GM19099 (cell line): ENCODE results near the gene PURB.

Experiments used
- POLR2A ChIP-seq: IDR thresholded peaks from 3 replicates; pipeline ENCODE4 v1.6.1; 2011; ENCODE audit warnings: low read depth; ENCODE audit not compliant: insufficient read length; ENCODE audit errors: extremely low read depth

Gene PURB

DNA sequence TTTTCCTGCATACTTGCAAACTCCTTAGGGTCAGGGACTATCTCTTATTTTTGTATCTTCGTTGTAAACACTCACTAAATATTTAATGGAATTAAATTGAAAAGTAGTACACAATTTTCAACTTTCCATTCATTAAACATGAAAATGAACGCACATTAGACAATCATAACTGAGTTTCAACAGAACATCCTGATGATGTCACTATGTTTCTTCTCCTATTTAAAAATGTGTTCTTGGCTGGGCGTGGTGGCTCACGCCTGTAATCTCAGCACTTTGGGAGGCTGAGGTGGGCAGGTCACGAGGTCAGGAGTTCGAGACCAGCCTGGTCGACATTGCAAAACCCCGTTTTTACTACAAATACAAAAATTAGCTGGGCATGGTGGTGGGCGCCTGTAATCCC, 14.1 kb upstream of the PURB start:
- TF ChIP-seq POLR2A = no peak

DNA sequence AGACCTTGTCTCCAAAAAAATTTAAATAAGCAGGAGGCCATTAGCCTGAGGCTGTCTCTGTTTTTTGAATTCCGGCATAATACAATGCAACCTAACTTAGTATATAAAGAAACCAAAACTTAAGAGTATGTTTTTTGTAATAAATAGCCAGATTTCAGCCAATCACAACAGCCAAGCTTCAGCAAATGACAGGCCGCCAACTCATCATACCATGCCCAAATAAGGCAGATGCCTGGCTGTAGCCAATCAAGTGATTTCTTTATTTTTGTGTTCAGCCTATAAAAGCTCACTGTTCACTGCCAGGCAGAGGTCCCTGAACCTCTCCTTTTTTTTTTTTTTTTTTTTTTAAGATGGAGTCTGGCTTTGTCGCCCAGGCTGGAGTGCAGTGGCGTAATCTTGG, 12.7 kb upstream of the PURB start:
- TF ChIP-seq POLR2A = no peak

DNA sequence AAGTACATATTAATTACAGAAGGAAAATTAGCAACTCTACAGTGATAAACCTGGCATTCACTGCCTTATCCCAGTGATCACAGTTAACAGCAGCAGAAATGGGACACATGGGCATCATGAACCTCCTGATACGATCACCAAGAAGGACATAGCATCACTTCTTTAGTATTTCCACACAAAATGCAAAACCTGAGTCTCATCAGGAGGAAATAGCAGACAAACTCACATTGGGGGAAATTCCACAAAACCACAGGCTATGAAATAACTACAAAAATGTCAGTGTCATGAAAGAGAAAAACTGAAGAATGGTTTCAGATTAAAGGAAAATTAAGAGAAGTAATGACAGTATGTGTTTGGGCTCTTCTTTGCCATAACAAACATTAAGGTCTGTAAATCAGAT, 12.0 kb upstream of the PURB start:
- TF ChIP-seq POLR2A = no peak

DNA sequence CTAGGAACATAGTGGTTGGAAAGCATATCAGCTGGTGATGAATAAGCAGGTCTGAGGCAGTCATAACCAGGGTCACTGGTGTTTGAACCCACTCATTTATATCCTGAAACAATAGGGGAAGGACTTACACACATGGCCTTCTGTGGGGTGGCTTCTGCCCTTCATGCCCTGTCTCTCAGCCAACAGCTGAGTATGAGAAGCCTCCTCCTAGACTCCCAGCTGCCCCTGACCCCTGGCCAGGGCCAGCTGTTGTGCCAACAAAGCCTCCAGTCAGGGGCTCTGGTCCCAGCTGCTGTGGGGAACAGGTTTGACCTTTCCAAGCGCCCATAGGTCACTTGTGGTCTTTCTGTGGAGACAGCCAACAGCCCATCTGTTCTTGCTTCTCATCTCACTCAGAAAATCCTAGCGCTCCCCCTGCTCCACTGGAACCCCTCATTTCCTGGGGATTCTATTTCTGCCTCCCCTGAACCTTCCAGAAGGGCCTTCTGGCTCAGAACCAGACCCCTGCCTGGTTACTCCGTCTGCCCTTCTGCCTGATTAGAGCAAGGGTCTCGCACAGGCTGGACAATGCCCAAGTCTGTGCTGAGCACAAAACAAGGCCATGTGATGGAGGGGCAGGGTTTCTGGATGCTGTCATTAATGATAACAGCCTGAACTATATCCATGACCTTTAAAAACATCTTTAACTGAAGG, 9.7 kb upstream of the PURB start:
- no peak for TF ChIP-seq POLR2A

DNA sequence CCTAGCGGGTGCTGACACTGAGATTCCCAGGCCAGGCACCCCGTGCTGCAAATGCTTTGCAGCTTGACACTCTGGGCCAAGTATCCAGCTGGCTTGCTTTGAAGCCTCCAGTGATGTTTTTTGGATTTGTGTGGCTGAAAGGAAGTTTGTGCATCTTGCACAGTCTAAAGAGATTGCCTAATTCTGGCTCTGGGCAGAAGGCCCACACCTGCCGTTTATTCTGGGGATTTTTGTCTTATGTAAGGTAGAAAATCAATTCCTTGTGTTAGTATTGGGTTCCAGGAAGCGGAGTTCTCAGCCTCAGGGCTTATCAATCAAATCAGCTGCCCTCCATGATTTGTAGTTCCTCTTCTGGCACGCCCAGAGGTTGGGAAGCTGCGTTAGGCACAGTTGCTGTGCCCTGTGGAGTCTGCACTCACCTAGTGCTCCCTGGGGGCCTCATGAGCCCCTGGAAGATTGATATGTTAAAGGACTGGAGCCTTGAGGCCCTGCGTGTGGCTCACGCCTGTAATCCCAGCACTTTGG, 8.4 kb upstream of the PURB start:
- TF ChIP-seq POLR2A = no peak

DNA sequence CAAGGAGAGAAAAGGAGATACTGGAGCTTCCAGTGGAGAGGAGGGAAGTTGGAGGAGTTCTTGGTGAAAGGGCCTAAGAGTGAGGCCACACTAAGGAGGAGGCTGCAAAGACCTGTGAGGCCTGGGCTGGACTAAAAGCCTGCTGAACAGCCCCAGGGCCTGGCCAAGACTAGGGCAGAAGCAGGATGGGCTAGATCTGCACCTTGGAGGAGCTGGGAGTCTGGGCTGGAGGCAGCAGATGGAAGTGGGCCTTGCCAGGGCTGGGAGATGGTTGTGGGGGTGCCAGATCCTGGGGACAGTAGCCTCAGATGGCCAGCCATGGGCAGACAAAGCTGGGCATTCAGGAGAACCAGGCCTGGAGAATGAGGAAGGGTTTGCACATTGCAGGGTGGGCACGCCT, 6.5 kb upstream of the PURB start:
- no peak for TF ChIP-seq POLR2A

DNA sequence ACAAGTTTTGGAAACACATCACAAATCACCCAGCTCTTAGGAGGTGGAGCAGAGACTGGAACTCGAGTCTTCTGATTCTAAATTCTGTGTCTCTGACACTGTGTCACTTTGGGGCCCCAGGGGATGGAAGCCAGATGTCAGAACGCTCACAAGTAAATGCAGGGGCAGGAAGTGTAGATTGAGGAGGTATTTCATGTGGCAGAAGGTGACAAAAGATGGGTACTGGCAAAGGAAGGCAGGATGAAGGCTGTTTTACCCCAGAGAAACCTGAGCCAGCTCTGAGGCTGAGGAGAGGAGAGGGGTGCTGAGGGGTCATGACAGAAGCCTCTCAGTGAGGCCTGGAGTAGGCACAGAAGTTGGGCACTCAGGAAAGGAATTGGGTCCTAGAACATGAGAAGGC, 6.0 kb upstream of the PURB start:
- no peak for TF ChIP-seq POLR2A

DNA sequence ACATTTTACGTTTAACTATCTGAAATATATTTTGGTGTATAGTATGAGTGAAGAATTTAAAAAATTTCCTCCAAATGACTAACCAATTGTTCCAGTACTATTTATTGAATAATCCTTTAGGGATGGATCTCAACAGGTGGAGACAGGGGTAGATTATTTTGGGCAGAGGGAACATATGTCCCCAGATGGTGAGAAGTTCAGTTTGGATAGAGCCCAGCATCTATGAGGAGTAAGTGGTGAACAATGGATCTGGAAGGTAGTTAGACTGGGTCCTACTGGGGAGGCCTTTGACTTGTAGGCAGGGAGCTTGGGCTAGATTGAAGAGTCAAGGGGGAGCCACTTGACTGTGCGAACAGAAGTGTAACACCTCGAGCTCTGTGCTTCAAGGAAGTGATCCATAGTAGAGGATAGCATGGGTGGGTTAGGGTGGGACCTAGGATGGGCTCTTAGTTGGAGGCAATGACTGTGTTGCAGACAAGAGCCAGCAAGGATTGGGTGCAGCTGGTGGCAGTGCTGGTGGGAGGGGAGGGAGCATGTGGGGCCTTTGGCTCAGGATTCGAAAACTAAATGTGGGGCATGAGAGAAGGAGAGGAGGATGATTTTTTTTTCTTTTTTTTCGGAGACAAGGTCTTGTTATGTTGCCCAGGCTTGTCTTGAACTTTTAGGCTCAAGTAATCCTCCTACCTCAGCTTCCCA, 3.9 kb upstream of the PURB start:
- no peak for TF ChIP-seq POLR2A

DNA sequence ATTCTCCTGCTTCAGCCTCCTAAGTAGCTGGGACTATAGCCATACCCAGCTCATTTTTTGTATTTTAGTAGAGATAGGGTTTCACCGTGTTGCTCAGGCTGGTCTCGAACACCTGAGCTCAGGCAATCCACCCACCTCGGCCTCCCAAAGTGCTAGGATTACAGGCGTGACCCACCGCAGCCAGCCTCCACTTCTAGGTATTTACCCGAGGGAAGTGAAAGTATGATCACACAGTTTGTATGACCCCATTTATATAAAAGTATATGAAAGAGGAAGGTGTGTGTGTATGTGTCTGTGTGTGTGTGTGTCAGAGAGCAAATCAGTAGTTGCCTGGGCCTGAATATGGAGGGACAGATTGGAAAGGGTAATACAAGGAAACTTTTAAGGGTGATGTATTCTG, 2.0 kb upstream of the PURB start:
- no peak for TF ChIP-seq POLR2A

DNA sequence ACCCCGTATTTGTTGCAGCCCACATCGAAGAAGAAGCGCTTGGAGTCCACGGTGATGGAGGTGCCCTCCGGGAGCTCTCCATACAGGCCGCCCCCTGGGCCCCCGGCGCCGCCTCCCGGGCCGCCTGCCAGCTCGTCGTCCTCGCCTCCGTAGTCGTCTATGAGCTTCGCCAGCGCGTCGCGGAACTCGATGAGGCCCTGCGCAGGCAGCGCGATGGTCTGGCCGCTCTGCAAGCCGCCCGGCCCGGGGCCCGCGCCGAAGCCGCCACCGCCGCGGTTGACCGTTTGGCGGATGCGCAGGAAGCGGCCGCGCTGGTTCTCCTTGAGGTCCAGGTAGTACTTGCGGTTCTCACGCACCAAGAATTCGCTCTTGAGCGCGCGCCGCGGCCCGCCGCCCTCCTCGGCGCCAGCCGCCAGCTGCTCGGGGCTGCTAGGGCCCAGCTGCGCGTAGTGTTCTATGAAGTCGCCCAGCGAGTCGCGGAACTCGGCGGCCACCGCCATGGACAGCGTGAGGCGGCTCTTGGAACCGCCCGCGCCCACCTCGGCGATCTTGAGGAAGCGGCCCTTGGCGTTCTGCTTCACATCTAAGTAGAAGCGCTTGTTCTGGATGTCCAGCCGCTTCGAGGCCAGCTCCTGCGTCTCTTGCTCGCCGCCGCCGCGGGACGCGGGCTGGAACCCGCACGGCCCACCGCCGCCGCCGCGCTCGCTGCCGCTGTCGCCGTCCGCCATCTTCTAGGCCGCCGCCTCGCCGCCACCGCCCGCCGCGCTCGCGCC, 523 bp downstream of the PURB start:
- TF ChIP-seq POLR2A = no peak

DNA sequence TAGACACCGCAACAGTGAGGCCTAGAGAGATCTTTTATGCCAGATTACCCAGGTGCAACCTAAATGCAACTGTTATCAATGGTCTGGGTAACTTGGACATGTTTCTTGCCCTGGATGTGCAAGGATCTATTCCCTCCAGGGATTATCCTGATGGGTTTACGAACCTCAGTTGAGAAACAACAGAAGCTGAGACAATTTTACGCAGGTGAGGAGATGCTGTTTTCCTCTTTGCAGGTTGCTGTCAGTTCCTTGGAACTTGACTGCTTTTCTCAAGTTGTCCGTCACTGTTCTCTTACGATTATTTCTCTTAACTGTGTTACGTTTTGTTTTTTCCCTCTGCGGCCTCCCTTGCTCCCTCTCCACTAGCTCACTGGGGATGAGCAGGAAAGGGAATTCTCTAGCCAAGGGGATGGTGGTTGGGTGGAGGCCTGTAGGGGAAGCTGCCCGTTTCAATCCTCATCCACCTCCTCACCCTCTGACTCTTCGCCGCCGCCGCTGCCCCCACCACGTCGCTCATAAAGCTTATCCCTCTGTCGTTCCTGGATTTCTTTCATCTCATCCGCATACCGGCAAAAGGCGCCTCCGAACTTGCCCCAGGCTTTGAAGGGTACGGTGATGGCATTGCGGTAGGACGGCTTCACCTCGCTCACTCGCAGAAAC, 1.2 kb downstream of the PURB start:
- no peak for TF ChIP-seq POLR2A

DNA sequence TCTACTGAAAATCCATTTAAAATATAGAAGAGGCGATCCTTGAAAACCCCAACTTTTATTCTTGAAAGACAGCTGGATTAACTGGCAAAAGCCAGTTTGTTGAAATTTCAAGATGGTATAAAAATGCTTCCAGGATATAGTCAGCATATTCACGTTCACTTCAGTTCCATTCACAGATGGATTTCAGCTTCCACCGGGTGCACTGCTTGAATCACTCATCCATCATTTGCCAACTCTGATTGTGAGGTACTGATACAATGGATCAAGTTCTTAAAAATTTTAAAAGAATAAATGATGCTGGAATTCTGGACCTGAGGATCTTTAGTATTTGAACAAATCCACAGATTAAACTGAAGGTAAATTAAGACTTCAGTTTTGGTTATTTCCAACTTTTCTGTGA, 2.4 kb downstream of the PURB start:
- TF ChIP-seq POLR2A = no peak

DNA sequence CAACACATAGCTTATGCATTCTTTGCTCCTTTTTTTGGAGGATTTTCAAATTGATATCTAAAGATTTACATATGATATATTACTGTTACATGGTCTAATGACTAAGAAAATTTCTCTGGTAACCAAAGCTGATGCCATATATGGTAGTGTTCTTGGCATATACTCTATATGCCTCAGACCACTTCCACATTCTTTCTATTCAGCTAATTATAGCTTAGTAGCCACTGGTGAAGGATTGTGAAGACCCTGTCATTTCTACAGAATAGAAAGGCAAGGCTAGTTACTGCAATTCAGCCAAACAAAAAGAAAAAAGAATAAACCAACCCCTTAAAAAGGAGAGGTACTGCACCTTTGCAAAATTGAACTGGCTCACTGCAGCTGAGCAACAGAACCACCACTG, 3.7 kb downstream of the PURB start:
- no peak for TF ChIP-seq POLR2A

DNA sequence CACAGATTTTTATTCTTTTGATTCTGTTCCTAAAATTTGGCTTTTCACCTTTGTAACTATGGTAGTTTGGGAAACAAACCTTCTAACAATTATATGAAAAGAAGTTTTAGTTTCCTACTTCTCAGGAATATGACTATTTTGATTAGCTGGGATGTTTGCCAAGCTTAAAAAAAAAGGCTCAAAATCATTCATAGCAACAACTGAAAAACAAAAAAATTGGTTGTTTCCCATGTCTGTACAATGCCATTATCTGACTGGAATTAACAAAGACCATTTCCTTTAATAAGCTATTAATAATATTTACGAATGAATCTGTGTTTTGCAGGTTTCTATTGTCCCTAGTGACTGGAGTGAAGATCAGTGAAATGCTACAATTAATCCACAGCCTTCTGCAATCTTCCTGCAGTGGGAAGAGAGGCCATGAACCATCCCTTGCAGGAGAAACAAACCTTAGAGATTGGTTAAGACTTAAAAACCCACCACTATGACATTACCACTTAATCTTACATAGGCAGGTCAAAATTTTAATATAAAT, 4.2 kb downstream of the PURB start:
- TF ChIP-seq POLR2A = no peak

DNA sequence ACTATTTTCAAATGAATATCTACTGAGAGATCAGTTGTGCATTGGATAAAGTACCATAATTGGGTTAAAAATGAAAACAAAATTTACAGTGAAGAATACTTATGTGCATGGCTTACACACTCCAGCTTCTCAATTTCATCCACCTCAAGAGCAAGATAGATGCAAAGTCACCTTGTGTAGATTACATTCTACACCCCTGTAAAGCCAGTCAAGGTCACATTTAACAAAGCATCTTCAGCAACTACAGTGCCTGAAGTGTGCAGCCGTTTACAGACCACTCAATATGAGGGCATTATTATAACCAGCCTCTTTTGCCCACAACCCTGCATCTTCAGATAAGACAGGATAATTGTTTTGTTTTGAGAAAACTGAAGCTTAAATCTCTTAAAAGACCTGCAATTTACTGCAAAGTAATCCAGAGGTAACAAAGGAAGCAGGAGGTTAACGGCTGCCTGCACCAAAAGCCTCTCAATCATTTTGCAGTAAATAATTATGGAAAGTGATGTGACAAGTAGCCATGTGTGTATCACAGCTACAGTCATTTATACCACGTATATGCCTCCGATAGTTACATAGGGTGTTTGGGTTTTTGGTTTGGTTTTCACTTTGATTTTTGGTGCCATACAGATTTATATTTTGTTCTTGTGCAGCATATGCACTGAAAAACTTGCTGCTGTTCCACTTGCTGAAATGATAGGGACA, 4.9 kb downstream of the PURB start:
- TF ChIP-seq POLR2A = no peak

DNA sequence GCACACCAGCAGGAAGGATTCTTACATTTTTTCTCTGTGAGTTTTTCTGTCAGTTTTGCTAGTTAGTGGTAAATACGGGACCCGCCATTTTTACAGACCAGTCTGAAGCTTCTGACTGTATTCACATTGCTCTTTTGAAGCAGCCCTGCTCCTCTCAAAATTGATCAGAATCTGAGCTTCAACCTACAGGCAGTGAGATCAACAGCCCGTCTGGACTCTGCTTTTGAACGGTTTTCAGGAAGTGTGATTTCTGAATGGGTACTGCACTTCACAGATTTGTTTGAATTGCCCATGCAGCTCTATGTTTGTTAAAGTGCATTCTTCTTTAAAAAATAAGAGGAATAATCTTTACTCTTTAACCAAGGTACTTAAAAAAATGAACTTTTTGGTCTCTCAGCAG, 8.9 kb downstream of the PURB start:
- TF ChIP-seq POLR2A = no peak
